Neuron (in vitro differentiated cells): ENCODE data around the gene PKIB.

Experiments
- H2AFZ ChIP-seq: one replicate; pipeline ENCODE4 v1.6.1; 2013; ENCODE audit warnings: low read depth, mild to moderate bottlenecking, inconsistent platforms, low read length, moderate library complexity
- H3K27me3 ChIP-seq: one replicate; pipeline ENCODE4 v1.6.1; 2013; ENCODE audit warnings: low read length; ENCODE audit not compliant: insufficient read depth
- H3K36me3 ChIP-seq: one replicate; pipeline ENCODE4 v1.6.1; 2013; ENCODE audit warnings: low read length; ENCODE audit not compliant: insufficient read depth
- H3K4me1 ChIP-seq: one replicate; pipeline ENCODE4 v1.6.1; 2013; ENCODE audit warnings: low read length; ENCODE audit not compliant: insufficient read depth
- H3K4me3 ChIP-seq: 2 replicates; pipeline ENCODE4 v1.5.1; 2013; ENCODE audit warnings: mild to moderate bottlenecking, low read length, moderate library complexity
- H3K9me3 ChIP-seq: one replicate; pipeline ENCODE4 v1.6.1; 2013; ENCODE audit warnings: low read length

Gene PKIB

DNA sequence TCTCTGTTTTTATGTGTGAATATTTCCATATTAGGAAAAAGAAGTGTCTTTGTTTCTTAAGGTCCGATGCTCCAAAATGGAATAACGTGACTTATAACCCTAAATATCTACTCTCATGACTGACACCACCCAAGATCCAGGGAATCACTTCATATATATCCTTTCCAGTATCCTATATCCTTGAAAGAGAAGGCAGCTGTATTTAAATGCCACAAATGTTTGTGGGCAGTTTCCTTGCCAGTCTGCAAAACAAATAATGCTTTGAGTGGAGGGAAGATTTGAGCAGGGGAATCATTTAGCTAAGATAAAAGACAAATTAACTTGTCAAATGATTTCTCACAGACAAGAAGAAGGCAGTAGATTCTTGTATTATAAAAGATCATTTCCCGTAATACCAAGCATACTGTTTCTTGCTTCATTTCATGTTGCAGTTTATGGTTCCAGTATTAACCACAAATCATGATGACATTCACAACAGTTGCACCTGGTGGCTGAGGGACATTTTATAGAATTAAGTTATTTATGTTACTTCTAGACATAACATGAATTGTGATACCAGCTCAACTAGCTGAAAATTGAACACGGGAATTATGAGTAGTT lies 139.3 kb downstream of the PKIB start:
- no peaks in the 10 kb centered on the region for H3K36me3 ChIP-seq
- peaks cover 4% of the 10 kb centered on the region for H3K4me1 ChIP-seq
- no peaks in the 10 kb centered on the region for H3K27me3 ChIP-seq
- H3K4me3 ChIP-seq = no peak overlapping the region
- H2AFZ ChIP-seq = no peak overlapping the region
- no peaks in the 10 kb centered on the region for H3K9me3 ChIP-seq

DNA sequence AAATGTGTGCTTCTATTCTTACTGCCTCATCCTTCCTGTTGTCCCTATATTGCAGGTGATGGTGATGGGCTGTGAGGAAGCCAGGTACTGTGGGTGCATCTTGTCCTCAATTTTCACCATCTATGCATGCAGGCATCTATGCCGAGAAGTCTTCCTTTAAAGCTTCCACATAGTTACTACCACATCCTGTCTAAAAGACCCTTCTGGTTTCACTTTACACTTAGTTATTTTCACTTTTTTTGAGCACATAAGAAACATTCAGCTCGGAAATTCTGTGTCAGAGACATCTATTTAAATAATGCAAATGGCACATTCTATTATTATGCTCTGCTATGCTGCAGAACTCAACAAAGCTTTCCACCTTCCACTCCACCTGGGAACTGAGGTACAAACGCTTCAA lies 141.1 kb downstream of the PKIB start:
- no peak overlapping the region for H2AFZ ChIP-seq
- H3K4me3 ChIP-seq = no peak overlapping the region
- H3K36me3 ChIP-seq = no peaks in the 10 kb centered on the region
- H3K9me3 ChIP-seq = no peaks in the 10 kb centered on the region
- peaks cover 4% of the 10 kb centered on the region for H3K4me1 ChIP-seq
- no peaks in the 10 kb centered on the region for H3K27me3 ChIP-seq

DNA sequence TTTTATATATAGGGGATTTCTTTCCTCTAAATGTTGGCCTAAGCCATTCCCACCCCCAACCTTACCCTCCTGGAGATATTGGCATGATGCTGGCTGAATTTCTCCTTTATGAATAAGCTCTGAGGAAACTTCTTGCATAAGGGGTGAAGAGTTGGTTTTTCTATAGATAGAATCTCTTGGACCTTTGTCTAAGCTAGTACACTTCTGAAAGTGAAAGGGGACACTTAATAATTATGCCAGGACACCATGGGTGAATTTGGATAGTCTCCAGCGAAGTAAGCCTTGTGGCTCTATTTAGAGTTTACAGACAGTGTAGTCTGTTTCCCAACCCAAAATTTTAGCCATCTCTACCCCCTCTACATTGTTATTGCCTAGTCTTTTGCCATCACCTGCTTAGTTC lies 142.3 kb downstream of the PKIB start:
- H3K36me3 ChIP-seq = no peaks in the 10 kb centered on the region
- no peaks in the 10 kb centered on the region for H3K27me3 ChIP-seq
- H2AFZ ChIP-seq = no peak overlapping the region
- peaks cover 4% of the 10 kb centered on the region for H3K4me1 ChIP-seq
- H3K4me3 ChIP-seq = no peak overlapping the region
- no peaks in the 10 kb centered on the region for H3K9me3 ChIP-seq

DNA sequence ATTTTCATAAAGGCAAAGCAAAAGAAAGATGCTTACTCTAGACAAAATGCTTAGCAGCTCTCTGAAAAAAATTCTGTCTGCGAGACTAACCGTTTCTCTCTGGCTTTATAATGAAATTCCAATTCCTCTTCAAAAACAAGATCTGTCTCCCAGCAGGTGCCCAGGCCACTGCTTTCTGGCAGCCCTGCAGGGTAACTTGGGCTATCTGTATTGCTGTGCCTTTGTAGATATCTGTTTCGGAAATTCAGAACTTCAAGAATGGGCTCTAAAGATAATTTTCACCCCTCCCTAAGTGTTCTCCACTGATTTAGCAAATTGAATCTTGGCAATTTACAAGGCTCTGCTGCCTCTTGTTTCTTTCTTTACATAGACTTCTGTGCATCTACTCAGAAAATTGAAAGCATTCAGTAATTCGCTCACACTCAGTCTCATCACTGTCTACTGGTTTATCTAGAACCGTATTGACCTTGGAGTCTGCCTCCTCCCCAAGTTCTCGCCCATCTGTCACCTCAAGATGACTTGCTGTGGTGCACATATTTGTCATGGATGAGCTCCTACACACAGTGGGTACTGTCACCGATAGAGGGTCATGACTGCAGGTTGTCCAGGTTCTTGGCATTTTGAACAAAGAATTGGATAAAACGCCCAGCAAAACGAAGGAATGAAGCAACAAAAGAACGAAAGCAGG lies 142.9 kb downstream of the PKIB start:
- Histone ChIP-seq H3K4me3 (no peak overlapping the region), H3K9me3 (no peaks in the 10 kb centered on the region), H3K4me1 (peaks cover 4% of the 10 kb centered on the region)

DNA sequence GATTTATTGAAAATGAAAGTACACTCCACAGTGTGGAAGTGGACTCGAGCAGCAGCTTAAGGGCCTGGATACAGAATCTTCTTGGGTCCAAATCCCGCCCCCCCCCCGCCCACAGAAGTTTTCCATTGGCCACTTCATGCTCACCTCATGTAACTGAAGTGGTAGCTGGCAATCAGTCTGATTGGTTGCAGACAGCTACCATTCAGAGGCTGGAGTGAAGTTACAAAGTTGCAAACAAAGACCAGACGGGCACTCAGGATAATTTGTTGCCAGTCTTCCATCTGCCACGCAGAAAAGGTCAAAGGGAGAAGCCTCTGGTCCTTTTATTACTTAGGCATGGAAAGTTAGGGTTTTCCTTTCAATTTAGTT lies 143.5 kb downstream of the PKIB start:
- Histone ChIP-seq H3K9me3 (no peaks in the 10 kb centered on the region), H3K4me3 (no peak overlapping the region), H3K36me3 (no peaks in the 10 kb centered on the region), H2AFZ (no peak overlapping the region), H3K27me3 (no peaks in the 10 kb centered on the region), H3K4me1 (peaks cover 4% of the 10 kb centered on the region)

More for the DNA sequence above, 142.9 kb downstream of the PKIB start:
- Histone ChIP-seq H2AFZ (no peak overlapping the region), H3K36me3 (no peaks in the 10 kb centered on the region), H3K27me3 (no peaks in the 10 kb centered on the region)

DNA sequence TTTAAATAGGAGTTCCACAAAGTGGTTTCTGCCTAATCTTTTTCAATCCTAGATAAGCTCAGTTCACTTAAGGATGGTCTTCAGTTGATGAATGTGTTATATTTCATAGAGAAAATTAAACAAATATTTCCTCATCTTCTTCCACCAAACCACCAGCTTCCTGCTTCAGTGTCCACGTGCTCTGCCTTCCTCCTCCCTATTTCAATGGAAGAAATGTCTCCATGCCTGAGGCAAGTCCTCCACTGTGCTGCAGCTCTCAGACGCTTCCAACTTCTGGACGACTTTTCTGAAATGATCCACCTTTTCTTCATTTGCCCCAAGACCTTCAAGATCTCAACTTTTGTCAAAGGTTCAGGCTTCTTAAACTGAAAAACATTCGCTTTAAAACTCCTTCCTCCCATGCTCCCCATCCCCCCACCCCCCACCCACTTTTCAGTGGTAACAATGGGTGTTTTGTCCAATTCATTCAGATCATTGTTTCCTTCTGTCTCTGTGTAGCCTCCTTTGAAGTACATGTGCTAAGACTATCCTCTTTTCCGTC lies 144.1 kb downstream of the PKIB start:
- Histone ChIP-seq H3K36me3 (no peaks in the 10 kb centered on the region), H3K27me3 (no peaks in the 10 kb centered on the region), H2AFZ (no peak overlapping the region), H3K4me1 (peaks cover 4% of the 10 kb centered on the region), H3K9me3 (no peaks in the 10 kb centered on the region), H3K4me3 (no peak overlapping the region)

DNA sequence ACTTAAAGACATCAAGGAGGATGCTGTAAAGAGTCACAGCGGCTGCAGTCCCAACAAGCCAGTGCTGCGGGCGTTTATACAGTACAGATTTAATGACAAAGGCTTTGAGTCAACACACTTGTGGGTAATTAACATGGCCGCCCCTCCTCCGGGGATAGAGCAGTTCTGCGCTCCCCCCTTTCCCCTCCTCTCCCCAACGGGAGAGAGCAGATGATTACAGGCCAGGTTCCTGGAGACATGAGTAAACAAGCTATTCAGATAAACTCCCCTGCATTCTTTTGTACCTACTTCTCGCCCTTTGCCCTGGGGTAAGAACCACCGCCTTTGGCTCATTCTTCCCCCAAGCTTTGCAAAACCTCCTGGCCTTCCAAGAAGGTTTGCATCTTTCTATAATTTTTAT lies 145.7 kb downstream of the PKIB start:
- Histone ChIP-seq H3K4me1 (peaks cover 4% of the 10 kb centered on the region), H3K36me3 (no peaks in the 10 kb centered on the region), H3K9me3 (no peaks in the 10 kb centered on the region), H2AFZ (no peak overlapping the region), H3K27me3 (no peaks in the 10 kb centered on the region), H3K4me3 (no peak overlapping the region)

DNA sequence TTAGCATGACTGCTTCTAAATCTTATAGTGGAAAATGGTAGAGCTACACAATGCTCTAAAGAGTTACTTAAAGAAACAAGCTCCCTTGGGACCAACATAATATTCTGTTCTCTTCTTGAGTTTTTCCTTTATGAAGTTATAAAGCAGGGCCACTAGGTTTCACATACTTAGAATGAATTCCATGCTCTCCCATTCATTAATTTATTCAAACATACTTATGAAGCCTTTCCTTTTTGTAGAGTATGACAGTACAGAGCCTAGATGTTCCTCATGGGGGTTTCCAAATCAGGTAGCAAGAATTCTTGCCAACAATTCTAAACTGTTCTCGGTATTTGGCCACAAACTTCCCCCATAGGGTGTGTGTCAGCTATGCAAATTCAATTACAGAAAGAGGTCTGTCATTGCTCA lies 148.7 kb downstream of the PKIB start:
- Histone ChIP-seq H3K4me1 (no peaks in the 10 kb centered on the region), H3K9me3 (no peaks in the 10 kb centered on the region), H3K36me3 (no peaks in the 10 kb centered on the region), H2AFZ (no peak overlapping the region), H3K4me3 (no peak overlapping the region), H3K27me3 (no peaks in the 10 kb centered on the region)

DNA sequence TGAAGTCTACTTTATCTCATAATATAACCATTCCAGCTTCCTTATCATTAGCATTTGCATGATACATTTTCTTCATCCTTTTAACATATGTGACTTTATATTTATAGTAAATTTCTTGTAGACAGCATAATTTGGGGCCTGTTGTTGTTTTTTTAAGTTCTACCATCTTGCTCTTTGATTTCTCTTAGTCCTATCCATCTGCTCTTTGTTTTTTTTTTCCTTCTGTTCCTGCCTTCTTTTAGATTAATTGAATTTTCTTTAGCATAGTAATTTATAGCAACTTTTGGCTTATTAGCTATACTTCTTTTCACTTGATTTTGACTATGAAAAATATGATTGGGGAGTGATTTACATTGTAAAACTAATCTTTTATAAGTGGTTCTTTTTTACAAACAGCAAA lies 150.1 kb downstream of the PKIB start:
- H3K27me3 ChIP-seq = no peaks in the 10 kb centered on the region
- no peaks in the 10 kb centered on the region for H3K36me3 ChIP-seq
- no peak overlapping the region for H3K4me3 ChIP-seq
- H3K4me1 ChIP-seq = no peaks in the 10 kb centered on the region
- H3K9me3 ChIP-seq = no peaks in the 10 kb centered on the region
- no peak overlapping the region for H2AFZ ChIP-seq

DNA sequence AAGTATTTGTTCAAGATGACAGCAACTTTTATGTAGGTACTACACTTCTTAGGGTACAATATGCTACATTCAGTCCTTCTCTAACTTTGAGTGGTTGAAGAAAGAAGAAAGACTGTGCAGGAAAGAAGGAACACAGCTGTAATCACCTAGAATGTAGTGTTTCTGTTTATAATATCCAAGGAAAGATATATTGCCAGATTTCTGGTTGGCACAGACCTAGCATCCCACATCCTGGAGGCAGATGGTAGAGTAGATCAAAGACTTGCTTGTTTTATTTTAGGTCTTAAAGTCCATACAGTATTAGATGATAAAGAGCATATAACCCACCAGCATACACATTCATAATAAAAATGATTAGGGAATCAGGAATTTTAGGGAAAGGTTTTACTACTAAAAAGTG lies 156.1 kb downstream of the PKIB start:
- no peak overlapping the region for H3K4me3 ChIP-seq
- H3K4me1 ChIP-seq = no peaks in the 10 kb centered on the region
- H3K9me3 ChIP-seq = no peaks in the 10 kb centered on the region
- H3K36me3 ChIP-seq = no peaks in the 10 kb centered on the region
- H2AFZ ChIP-seq = no peak overlapping the region
- no peaks in the 10 kb centered on the region for H3K27me3 ChIP-seq

DNA sequence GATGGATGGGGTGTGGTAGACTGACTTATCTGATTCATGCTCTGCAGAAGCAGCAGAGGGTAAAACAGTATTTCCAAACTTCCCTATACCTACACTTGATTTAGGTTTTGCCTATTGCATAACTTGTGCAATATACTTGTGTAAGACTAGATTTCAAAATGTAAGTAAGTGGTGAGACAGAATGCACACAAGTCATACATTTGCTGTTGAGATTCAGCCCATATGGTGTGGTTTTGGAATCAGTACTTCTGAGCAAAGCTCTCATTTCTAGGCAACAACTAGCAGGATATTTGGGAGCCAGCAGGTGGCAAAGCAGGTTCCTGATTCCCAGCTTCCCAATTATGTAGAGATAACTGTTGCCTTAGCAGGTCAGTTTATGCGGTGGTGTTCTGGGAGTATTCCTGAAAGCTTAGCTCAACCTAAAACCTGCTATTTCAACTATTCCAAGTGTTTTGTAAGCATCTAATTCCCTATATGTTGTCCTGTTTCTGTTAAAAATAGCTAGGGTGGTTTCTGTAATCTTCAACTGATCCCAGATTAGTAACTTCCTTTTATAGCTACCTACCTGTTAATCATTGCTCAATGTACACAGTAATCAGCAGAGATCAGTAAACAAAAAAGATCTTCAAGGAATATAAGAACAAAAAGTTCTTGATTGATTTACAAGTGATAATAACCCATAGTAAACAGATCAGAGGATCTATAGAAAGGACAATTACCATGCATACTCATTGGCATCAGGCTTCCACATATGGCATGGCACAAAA lies 160.8 kb downstream of the PKIB start:
- Histone ChIP-seq H3K9me3 (no peaks in the 10 kb centered on the region), H3K4me3 (no peak overlapping the region), H3K4me1 (no peaks in the 10 kb centered on the region), H3K36me3 (no peaks in the 10 kb centered on the region), H3K27me3 (no peaks in the 10 kb centered on the region), H2AFZ (no peak overlapping the region)

DNA sequence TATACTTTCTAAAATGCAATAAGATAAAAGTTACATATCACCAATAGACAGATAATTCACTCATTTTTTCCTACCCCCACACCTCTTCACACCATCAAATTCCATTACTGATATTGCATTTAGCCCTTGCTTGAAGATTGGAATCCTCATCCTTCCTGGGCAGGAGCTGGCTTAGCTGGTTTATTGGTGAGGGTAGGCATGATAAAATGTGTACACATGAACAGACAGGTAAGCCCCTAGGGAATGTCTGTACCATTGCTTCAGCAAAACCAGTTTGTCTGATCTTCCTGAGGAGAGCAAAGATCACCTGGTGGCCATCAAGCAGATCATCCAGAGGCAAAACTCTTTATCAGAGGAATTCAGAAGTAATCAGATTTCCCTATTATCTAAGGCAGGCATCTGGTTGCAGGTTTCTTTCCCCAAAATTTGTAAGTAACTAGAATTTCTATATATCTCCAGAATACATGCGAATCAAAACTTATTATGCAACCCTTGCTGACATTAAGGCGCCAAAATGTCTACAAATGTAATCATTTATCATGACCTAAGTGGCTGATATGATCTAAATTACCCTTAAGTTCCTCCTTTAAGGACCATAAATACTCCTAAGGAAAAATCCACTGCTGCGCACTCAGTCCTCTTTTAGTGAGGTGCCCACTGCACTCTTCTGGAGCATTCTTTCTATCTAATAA lies 162.7 kb downstream of the PKIB start:
- no peak overlapping the region for H2AFZ ChIP-seq

More for the DNA sequence above, 162.7 kb downstream of the PKIB start:
- no peaks in the 10 kb centered on the region for H3K27me3 ChIP-seq
- no peaks in the 10 kb centered on the region for H3K4me1 ChIP-seq
- H3K36me3 ChIP-seq = no peaks in the 10 kb centered on the region
- H3K4me3 ChIP-seq = no peak overlapping the region
- H3K9me3 ChIP-seq = no peaks in the 10 kb centered on the region
